ENCODE data around the gene CALHM6.

DNA sequence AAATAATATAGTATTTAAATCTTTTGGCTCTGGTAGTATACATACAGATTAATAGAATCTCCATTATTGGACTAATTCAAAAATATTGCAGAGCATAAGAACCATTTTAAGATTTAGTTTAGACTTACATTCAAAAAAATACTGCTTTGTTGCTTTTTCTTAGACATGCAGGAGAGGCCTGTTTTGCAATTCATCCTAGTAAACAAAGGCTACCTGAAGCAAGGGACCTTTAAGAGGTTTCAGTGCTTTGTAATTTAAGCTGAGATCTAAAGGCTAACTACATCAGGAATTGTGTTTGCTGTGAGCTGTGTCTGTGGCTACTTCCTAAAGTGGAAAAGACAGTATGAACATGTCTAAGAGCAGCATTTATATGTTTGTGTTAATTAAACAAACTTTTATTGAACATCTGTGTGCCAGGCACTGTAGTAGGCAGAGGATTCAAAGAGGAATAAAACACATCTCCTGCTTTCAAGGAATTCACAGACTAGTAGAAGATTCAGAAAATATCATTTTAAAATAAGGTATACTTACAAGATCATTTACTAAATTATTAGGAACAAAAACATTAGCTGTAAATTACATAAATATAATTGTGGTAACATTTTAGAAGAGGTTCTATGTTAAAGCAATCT is 29.1 kb upstream of the CALHM6 start:
- TF ChIP-seq CTCF (IDR thresholded peaks at IDR 0.05): no peak
- no peak for TF ChIP-seq POLR2A (IDR thresholded peaks at IDR 0.05)

All from body of pancreas (tissue), 4 donors.